SK-N-SH treated with all-trans-retinoic acid at 6 μM for 48 hours (cell line): ENCODE data around the gene DBF4B.
"Not testable (repeated sequence)": the region's sequence is repeated elsewhere in the genome, so short reads cannot be mapped to it uniquely, and the experiment has no call there.

ENCODE experiments used
- ATAC-seq: fragments of 200-7000 bp; cut with Tn5 transposase; 3 replicates; pipeline ENCODE4 v1.9.1; 2020; ENCODE audit warnings: mild to moderate bottlenecking, moderate library complexity
- ARNTL ChIP-seq: fragments of 450-650 bp; formaldehyde crosslinking; IDR thresholded peaks from 2 replicates; pipeline ENCODE4 v1.5.0; 2020; ENCODE audit warnings: low read depth, mild to moderate bottlenecking, moderate library complexity, borderline replicate concordance
- BACH2 ChIP-seq: fragments of 250-450 bp; sonication (Bioruptor Pico); IDR thresholded peaks from 2 replicates; pipeline ENCODE4 v1.9.0; 2021; ENCODE audit warnings: mild to moderate bottlenecking, borderline replicate concordance
- ESRRG ChIP-seq: fragments of 250-450 bp; sonication (Bioruptor Pico); IDR thresholded peaks from 2 replicates; pipeline ENCODE4 v1.6.1; 2021; ENCODE audit warnings: mild to moderate bottlenecking
- GLIS3 ChIP-seq: fragments of 250-450 bp; sonication (Bioruptor Pico); IDR thresholded peaks from 2 replicates; pipeline ENCODE4 v1.5.0; 2020; ENCODE audit warnings: mild to moderate bottlenecking, moderate library complexity
- ISL1 ChIP-seq: fragments of 250-450 bp; sonication (Bioruptor Pico); IDR thresholded peaks from 2 replicates; pipeline ENCODE4 v2.1.2; 2022; ENCODE audit warnings: mild to moderate bottlenecking, moderate library complexity
- RARB ChIP-seq: fragments of 250-450 bp; sonication (Bioruptor Pico); IDR thresholded peaks from 2 replicates; pipeline ENCODE4 v1.8.0; 2021; ENCODE audit warnings: mild to moderate bottlenecking, moderate library complexity
- SNAI2 ChIP-seq: fragments of 250-450 bp; sonication (Bioruptor Pico); IDR thresholded peaks from 2 replicates; pipeline ENCODE4 v1.5.0; 2020; ENCODE audit warnings: mild to moderate bottlenecking, moderate library complexity
- TCF4 ChIP-seq: fragments of 250-450 bp; sonication (Bioruptor Pico); IDR thresholded peaks from 2 replicates; pipeline ENCODE4 v1.8.0; 2021; ENCODE audit warnings: mild to moderate bottlenecking, moderate library complexity, borderline replicate concordance
- ZFP3 ChIP-seq: fragments of 250-450 bp; sonication (Bioruptor Pico); IDR thresholded peaks from 2 replicates; pipeline ENCODE4 v1.5.0; 2020; ENCODE audit warnings: mild to moderate bottlenecking, moderate library complexity
- ZFP30 ChIP-seq: fragments of 450-650 bp; formaldehyde crosslinking; IDR thresholded peaks from 2 replicates; pipeline ENCODE4 v1.5.0; 2022; ENCODE audit warnings: mild to moderate bottlenecking, moderate library complexity
- ZNF565 ChIP-seq: fragments of 450-650 bp; formaldehyde crosslinking; conservative IDR thresholded peaks from 2 replicates; pipeline ENCODE4 v1.5.0; 2020; ENCODE audit warnings: low read depth, mild to moderate bottlenecking, moderate library complexity
- ZNF70 ChIP-seq: fragments of 450-650 bp; formaldehyde crosslinking; IDR thresholded peaks from 2 replicates; pipeline ENCODE4 v1.5.0; 2020; ENCODE audit warnings: mild to moderate bottlenecking, moderate library complexity
- ZNF8 ChIP-seq: fragments of 450-650 bp; formaldehyde crosslinking; IDR thresholded peaks from 2 replicates; pipeline ENCODE4 v1.5.0; 2020; ENCODE audit warnings: mild to moderate bottlenecking, moderate library complexity
- TF ChIP-seq, protein P1 (sequence below): fragments of 250-450 bp; sonication (Bioruptor Pico); IDR thresholded peaks from 2 replicates; pipeline ENCODE4 v1.5.1; 2021; ENCODE audit warnings: mild to moderate bottlenecking, moderate library complexity
- TF ChIP-seq, protein P2 (sequence below): fragments of 250-450 bp; sonication (Bioruptor Pico); IDR thresholded peaks from 2 replicates; pipeline ENCODE4 v1.8.0; 2021; ENCODE audit warnings: low read depth, mild to moderate bottlenecking, moderate library complexity, borderline replicate concordance
- TF ChIP-seq, protein P3 (sequence below): fragments of 250-450 bp; sonication (Bioruptor Pico); IDR thresholded peaks from 2 replicates; pipeline ENCODE4 v1.5.0; 2020; ENCODE audit warnings: mild to moderate bottlenecking, moderate library complexity
- TF ChIP-seq, protein P4 (sequence below): fragments of 250-450 bp; sonication (Bioruptor Pico); IDR thresholded peaks from 2 replicates; pipeline ENCODE4 v1.8.0; 2020; ENCODE audit warnings: mild to moderate bottlenecking, moderate library complexity, borderline replicate concordance
- TF ChIP-seq, protein P5 (sequence below): fragments of 250-450 bp; sonication (Bioruptor Pico); IDR thresholded peaks from 2 replicates; pipeline ENCODE4 v1.5.1; 2020; ENCODE audit warnings: low read depth, mild to moderate bottlenecking, moderate library complexity

The DBF4B gene

DNA sequence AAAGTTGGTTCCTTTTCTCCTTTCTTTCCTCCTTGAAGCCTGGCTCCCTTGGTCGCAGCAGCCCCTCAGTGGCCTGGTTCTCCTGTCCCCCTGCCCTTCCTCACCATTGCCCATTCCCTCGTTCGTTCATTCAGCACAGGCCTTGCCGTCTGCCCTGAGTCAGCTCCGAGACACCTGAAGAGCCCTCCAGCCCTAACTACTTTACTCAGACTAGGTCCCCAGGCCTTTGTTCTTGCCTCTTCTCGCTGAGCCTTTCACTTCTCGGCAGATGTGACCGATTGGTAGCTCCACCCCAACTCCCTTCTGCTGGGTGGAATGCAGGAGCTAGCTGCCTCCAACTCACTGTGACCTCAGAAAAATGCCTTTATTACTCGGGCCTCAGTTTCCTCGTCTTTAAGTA is 43.3 kb downstream of the DBF4B start:
- TF ChIP-seq ESRRG (CRISPR knock-in tag), result no peak
- no peak for ATAC-seq

DNA sequence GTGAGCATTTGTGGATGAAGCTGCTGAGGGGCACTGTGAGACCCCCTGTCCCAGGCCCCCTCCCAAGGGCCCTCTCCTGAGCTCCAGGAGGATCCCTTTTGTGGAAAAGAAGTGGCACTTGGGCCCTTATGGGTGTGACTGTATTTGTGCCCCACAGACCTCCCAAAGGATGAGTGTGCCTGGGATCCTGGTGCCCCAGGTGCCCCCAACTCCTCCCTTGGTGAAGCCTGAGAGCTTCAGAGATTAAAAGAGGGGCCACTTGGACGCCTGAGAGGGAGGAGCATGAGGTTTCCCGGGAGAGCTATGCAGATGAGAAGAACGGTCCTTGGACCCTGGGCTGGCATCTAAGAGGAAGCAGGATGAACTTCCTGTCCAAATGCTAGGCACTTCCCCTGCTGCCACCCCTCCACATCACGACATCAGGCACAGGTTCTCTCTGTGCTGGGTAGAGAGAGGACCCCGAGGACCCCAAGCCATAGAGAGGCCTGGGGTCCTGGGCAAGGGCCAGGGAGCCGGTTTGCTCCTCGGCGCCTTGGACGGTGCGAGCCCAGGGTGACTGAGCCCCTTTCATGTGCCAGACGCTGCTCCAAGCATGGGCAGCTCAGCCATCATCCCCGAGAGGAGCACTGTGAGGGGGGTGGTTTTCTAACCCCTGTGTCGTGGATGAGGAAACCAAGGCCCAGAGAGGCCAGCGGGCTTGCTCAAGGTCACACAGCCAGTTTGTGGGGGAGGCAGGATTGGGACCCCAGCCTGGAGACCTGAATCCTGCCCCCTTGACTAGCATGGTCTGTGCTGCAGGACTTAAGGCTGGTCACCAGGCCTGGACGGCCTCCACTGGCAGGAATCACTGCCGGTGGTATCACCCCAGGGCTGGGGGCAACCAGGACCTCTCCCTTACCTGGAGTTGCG is 44.7 kb downstream of the DBF4B start:
- no peak for ATAC-seq

DNA sequence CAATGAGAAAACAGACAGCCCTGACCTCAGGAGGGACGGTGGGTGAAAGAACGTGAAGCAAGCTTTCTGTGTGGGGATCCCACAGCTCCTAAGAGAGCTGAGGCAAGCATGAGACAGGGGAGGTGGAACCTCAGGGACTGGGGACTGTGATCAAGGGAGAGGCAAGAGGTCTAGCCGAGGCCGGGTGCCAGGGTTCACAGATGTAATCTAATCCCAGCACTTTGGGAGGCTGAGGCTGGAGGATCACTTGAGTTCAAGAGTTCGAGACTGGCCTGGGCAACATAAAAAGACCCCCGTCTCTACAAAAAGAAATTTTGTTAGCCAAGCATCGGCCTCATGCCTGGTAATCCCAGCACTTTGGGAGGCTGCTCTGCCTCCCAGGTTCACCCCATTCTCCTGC is 45.8 kb downstream of the DBF4B start:
- no peak for ATAC-seq
- TF ChIP-seq BACH2 (CRISPR knock-in tag), result no peak
- TF ChIP-seq, protein P1, sequence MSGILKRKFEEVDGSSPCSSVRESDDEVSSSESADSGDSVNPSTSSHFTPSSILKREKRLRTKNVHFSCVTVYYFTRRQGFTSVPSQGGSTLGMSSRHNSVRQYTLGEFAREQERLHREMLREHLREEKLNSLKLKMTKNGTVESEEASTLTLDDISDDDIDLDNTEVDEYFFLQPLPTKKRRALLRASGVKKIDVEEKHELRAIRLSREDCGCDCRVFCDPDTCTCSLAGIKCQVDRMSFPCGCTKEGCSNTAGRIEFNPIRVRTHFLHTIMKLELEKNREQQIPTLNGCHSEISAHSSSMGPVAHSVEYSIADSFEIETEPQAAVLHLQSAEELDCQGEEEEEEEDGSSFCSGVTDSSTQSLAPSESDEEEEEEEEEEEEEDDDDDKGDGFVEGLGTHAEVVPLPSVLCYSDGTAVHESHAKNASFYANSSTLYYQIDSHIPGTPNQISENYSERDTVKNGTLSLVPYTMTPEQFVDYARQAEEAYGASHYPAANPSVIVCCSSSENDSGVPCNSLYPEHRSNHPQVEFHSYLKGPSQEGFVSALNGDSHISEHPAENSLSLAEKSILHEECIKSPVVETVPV (CRISPR knock-in tag), result no peak
- no peak for TF ChIP-seq SNAI2 (CRISPR knock-in tag)
- no peak for TF ChIP-seq RARB (CRISPR knock-in tag)
- no peak for TF ChIP-seq TCF4 (CRISPR knock-in tag)
- TF ChIP-seq ZFP30 (CRISPR knock-in tag), result no peak
- TF ChIP-seq, protein P2, sequence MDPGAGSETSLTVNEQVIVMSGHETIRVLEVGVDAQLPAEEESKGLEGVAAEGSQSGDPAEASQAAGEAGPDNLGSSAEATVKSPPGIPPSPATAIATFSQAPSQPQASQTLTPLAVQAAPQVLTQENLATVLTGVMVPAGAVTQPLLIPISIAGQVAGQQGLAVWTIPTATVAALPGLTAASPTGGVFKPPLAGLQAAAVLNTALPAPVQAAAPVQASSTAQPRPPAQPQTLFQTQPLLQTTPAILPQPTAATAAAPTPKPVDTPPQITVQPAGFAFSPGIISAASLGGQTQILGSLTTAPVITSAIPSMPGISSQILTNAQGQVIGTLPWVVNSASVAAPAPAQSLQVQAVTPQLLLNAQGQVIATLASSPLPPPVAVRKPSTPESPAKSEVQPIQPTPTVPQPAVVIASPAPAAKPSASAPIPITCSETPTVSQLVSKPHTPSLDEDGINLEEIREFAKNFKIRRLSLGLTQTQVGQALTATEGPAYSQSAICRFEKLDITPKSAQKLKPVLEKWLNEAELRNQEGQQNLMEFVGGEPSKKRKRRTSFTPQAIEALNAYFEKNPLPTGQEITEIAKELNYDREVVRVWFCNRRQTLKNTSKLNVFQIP (CRISPR knock-in tag), result no peak

More for the DNA sequence above, 44.7 kb downstream of the DBF4B start:
- TF ChIP-seq ZNF8, result no peak
- TF ChIP-seq ISL1, result no peak
- TF ChIP-seq GLIS3 (CRISPR knock-in tag), result no peak
- TF ChIP-seq, protein P3, sequence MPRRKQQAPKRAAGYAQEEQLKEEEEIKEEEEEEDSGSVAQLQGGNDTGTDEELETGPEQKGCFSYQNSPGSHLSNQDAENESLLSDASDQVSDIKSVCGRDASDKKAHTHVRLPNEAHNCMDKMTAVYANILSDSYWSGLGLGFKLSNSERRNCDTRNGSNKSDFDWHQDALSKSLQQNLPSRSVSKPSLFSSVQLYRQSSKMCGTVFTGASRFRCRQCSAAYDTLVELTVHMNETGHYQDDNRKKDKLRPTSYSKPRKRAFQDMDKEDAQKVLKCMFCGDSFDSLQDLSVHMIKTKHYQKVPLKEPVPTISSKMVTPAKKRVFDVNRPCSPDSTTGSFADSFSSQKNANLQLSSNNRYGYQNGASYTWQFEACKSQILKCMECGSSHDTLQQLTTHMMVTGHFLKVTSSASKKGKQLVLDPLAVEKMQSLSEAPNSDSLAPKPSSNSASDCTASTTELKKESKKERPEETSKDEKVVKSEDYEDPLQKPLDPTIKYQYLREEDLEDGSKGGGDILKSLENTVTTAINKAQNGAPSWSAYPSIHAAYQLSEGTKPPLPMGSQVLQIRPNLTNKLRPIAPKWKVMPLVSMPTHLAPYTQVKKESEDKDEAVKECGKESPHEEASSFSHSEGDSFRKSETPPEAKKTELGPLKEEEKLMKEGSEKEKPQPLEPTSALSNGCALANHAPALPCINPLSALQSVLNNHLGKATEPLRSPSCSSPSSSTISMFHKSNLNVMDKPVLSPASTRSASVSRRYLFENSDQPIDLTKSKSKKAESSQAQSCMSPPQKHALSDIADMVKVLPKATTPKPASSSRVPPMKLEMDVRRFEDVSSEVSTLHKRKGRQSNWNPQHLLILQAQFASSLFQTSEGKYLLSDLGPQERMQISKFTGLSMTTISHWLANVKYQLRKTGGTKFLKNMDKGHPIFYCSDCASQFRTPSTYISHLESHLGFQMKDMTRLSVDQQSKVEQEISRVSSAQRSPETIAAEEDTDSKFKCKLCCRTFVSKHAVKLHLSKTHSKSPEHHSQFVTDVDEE (CRISPR knock-in tag), result no peak
- no peak for TF ChIP-seq ARNTL (CRISPR knock-in tag)
- TF ChIP-seq, protein P4, sequence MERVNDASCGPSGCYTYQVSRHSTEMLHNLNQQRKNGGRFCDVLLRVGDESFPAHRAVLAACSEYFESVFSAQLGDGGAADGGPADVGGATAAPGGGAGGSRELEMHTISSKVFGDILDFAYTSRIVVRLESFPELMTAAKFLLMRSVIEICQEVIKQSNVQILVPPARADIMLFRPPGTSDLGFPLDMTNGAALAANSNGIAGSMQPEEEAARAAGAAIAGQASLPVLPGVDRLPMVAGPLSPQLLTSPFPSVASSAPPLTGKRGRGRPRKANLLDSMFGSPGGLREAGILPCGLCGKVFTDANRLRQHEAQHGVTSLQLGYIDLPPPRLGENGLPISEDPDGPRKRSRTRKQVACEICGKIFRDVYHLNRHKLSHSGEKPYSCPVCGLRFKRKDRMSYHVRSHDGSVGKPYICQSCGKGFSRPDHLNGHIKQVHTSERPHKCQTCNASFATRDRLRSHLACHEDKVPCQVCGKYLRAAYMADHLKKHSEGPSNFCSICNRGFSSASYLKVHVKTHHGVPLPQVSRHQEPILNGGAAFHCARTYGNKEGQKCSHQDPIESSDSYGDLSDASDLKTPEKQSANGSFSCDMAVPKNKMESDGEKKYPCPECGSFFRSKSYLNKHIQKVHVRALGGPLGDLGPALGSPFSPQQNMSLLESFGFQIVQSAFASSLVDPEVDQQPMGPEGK (CRISPR knock-in tag), result no peak
- TF ChIP-seq ZFP3 (CRISPR knock-in tag), result no peak
- TF ChIP-seq ZNF565 (CRISPR knock-in tag), result no peak
- no peak for TF ChIP-seq BACH2 (CRISPR knock-in tag)
- TF ChIP-seq, protein P5, sequence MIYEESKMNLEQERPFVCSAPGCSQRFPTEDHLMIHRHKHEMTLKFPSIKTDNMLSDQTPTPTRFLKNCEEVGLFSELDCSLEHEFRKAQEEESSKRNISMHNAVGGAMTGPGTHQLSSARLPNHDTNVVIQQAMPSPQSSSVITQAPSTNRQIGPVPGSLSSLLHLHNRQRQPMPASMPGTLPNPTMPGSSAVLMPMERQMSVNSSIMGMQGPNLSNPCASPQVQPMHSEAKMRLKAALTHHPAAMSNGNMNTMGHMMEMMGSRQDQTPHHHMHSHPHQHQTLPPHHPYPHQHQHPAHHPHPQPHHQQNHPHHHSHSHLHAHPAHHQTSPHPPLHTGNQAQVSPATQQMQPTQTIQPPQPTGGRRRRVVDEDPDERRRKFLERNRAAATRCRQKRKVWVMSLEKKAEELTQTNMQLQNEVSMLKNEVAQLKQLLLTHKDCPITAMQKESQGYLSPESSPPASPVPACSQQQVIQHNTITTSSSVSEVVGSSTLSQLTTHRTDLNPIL (CRISPR knock-in tag), result no peak
- TF ChIP-seq ZNF70 (CRISPR knock-in tag), result no peak

DNA sequence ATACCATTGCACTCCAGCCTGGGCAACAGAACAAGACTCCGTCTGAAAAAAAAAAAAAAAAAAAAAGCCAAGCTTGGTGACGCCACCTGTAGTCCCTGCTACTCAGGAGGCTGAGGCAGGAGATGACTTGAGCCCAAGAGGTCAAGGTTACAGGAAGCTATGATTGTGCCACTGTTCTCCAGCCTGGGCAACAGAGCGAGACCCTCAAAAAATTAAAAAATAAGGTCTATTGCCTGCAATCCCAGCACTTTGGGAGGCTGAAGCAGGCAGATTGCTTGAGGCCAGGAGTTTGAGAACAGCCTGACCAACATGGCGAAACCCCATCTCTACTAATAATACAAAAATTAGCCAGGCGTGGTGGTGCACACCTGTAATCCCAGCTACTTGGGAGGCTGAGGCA is 46.7 kb downstream of the DBF4B start:
- ATAC-seq, result not testable (repeated sequence)
